GF-D8 (cell line): ENCODE results near the gene ROCK1.
A peak's percentile ranks its signal among the peaks of the same experiment; 100 is the strongest.

ENCODE experiments used
- DNase-seq: peaks from one replicate; lab custom pipeline; 2025; lab: John Stamatoyannopoulos, UW

The ROCK1 gene

DNA sequence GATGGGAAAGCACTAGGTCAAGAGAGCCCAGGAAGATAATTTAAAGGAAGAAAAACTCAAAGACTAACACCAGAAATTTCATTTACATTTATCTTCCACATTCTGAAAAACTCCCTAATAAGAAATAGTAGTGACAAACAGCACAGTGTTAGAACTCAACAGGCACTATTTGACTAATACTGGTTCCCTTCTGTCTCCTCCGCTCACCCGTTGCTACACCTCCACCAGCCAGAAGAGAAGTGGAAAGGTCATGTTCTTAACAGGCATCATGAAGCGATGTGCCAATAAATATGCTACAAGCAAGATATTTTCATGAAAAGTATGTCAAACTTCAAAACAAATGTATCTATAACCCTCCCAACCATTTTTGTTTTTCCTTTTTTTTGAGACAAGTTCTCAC, 5.7 kb downstream of the ROCK1 start:
- no peak for DNase-seq

DNA sequence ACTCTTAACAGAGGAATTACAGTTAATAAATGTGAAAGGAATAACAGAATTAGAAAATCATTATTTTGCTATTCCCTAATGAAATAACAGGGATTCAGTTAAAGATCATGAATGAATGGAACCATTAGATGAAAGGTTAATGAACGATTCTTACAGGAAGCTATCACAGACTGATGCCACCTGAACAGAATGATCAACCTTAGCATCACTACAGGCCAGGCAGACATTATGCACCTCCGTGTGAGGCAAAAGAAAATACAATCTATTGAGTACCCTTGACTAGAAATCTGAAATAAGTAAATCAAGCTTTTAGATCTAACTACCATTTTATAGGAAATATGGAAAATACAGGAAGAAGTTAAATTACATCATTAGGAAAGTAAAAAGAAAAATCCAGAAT, 10.4 kb downstream of the ROCK1 start:
- DNase-seq = no peak

DNA sequence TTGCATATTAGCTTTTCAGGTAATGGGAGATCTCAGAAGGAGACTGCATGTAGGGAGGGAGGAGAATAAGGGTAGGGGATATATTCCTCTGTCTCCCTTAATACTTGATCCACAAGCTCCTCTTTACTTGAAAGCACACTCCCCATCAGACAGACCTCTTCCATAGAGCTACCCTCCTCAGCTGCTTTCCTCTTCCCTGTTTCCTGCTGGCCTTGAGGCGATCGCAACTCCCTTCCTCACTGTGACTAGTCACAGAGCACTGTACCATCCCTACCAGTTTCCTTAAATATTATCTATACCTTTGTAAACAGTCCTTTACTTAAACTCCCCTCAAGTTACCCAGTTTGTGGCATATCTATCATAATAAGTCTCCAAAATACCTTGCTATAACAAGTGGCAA, 10.9 kb downstream of the ROCK1 start:
- no peak for DNase-seq

DNA sequence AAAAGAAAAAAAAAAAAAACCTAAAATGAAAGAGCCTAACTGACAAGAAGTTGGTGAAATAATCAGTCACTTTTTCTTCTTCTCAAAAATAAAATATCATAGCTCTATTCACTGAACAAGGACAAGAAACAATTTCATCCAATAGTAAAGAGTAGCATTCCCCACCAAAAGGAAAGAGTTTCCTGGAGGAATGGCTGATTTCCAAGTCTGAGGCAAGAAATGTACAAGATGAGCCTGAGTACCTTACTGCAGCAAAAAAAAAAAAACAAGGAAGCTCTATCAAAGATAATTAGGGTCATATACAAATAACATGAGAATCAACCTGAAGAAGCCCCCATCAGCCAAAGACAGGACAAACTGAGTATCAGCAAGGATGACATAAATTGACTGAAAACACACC, 11.5 kb downstream of the ROCK1 start:
- no peak for DNase-seq

DNA sequence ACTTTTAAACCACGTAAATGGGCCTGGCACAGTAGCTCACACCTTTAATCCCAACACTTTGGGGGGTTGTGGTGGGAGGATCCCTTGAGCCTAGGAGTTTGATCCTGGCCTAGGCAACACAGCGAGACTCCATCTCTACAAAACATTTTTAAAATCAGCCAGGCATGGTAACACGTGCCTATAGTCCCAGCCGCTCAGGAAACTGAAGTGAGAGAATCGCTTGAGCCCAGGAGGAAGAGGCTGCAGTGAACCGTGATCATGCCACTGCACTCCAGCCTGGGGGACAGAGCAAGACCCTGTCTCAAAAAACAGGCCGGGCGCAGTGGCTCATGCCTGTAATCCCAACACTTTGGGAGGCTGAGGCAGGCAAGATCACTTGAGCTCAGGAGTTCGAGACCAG, 12.2 kb downstream of the ROCK1 start:
- no peak for DNase-seq

DNA sequence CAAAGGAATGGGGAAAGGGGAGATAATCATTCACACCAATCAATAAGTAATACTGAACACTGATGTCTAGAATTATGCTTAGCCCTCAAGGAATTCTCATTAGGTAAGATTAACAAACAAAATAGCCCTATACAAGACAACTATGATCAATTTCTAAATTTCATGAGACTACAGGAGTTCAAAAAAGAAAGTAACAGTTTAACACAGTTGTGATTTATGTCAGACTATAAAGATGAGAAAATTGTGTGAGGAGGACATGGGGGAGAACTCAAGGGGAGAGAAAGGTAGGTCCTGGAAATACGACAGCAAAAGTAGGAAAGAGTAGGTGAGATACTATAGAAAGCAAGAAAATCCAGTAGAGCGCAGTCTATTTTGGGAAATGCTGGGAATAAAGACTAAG, 14.9 kb downstream of the ROCK1 start:
- no peak for DNase-seq

DNA sequence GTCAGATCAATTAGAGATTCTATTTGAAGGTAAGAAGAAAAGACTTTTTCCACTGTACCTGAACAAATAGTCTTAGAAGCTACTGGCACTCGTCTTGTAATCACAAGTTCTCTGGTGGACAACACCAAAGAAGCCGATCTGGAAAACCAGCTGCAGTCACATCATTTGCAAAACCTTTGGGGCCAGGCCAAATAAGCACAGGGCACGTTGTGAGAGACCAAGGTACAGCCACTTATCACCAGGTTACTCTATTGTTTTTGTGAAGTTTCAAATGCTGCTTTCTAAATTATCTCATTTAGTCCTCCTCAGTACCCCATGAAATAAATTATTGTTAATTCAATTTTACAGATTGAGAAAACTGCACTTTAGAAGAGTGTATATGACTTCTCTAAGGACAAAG, 18.5 kb downstream of the ROCK1 start:
- no peak for DNase-seq

DNA sequence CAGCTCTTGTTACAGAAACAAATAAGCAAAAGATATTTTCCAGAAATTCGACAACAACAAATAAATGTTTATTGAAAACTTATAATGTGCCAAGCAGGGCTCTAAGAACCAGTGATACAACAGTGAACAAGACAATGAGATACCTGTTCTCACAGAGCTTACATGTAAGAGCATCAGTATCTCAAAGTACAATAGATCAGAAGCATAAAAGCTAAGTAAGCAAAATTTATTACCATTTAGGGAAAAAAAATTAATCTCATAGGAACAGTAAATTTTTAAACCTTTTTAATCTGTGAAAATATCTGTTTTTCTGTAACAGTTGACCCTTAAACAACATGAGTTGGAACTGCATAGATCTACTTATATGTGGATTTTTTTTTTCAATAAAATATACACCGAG, 20.9 kb downstream of the ROCK1 start:
- DNase-seq = no peak

DNA sequence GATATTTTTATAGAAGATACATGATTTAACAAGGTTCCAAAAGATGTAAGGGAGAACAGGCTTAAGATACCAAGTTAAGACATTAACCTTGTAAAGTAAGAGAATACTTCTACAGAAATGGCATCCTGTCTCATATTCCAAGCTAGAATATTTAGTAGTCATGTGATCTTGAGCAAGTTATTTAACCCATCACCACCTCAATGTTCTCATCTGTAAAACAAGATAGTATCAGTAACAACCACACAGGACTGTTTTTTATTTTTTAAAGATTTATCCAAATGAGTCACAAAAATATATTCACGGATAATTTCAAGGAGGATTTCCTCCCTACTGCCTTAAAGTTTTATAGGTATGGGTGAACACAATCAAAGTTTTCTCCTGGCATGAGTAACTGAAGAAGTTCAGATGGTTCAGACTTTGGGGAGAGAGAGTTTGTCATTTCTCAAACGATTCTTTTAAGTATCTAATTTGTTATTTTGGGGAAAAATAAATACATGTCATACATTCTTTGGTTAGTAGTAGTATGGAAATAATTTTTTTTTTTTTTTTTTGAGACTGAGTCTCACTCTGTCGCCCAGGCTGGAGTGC, 25.9 kb downstream of the ROCK1 start:
- no peak for DNase-seq

DNA sequence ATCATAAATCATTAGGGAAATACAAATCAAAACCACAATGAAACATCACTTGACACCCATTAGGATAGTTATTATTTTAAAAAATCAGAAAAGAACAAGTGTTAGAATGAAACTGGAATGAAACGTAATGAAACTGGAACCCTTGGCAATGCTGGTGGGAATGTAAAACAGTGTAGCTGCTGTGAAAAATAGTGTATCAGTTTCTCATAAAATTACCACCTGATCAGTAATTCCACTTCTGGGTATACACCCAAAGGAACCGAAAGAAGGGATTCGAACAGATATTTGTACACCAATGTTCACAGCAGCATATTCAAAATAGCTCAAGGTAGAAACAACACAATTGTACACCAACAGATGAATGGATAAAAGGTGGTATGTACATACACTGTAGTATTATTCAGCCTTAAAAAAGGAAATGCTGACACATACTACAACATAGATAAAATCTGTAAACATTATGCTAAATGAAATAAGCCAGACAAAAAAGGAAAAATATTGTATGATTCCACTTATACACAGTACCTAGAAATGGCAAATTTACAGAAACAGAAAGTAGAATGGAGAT, 27.0 kb downstream of the ROCK1 start:
- no peak for DNase-seq

DNA sequence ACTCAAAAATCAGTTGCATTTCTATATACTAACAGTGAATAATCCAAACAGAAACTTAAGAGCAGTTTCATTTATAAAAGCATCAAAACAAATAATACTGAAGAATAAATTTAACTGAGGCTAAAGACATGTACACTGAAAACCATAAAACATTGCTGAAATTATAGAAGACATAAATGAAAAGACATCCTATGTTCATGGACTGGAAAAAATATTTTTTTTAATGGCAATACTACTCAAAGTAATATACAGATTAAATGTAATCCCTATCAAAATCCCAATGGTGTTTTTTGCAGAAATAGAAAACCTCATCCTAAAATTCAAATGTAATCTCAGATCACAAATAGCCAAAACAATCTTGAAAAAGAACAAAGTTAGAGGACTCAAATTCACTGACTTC, 28.6 kb downstream of the ROCK1 start:
- DNase-seq = no peak

DNA sequence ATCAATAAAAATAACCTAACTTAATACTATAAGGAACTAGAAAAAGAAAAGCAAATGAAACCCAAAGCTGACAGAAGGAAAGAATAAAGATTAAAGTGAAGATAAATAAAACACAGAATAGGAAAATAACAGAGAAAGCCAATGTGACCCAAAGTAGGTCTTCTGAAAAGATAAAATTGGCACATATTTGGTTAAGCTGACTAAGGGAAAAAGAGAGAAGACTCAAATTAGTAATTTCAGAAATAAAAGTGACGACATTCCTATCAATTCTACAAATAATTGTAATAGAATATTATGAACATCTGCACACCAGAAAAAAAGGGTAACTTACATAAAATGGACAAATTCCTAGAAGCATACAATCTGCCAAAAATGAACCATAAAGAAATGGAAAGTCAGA, 30.2 kb downstream of the ROCK1 start:
- no peak for DNase-seq

DNA sequence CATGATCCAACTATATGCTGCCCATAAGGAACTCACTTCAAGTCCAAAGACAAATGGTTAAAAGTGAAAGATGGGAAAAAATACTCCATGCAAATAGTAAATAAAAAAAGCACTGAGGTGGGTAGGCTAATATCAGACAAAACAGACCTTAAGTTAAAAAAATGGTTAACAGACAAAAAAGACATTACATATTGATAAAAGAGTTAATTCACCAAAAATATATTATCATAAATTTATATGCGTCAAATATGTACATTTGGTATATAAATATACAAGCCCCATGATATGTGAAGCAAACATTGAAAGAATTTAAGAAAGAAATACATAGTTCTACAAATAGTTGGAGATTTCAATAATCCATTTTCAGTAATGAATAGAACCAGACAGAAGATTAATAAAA, 31.0 kb downstream of the ROCK1 start:
- DNase-seq = no peak

DNA sequence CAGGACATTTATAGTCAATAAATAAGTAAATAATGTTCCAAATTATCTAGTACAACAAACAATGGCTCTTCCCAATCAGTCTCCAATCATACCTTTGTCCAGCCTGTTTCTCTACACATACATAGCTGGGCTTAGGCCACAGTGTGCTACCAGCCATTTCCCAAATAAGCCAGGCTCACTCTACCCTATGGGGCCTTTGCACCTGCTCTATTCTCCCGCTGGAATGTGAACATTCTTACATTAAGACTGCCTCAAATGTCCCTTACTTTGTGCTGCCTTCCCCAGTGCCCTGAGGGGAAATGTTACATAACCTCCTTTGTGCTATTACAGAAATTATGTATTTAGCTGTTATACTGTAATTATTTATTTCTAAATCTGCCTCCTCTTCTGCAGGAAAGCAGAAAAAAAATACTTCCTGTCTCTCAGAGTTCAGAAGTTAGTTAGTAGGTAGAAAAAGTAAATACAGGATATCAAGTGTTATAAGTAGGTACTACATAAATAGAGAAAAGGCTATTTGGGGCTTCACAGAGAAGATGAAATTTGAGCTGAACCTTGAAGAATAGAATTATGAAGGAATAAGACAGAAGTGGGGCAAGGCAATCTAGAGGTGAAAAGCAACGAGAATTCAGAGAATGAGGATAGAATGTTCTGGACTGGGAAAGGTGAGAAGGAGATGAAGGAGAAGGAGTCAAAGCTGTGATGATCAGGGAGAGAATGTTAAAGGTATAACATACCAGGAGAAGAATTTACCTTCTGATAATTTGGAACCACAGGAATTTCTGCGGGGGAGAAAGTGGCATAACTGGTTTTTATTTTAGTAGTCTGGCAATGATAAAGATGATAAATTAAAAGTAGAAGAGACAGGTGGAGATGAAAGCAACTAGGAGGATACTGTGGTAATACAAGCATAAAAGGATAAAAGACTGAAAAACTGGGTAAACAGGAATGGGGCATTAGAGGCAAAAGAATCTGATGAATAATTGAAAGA, 37.0 kb downstream of the ROCK1 start:
- peak; percentile 8 for DNase-seq

DNA sequence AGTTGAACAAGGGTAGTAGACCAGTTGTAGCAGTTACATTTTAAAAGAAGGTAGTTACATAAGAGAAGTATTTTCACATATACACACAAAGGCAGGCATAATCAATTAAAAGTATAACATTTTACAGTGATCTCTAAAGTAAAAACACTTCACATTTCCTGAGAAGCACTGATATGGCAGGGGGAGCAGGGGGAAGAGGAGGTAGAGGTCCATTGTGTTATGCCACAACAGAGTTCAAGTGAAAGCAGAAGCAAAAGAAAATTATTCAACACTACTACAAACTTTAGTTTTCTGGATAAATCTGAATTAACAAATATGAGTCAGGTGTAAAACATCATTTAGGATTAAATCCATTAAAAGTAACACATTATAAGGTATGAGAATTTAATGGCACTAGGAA, 38.4 kb downstream of the ROCK1 start:
- no peak for DNase-seq

DNA sequence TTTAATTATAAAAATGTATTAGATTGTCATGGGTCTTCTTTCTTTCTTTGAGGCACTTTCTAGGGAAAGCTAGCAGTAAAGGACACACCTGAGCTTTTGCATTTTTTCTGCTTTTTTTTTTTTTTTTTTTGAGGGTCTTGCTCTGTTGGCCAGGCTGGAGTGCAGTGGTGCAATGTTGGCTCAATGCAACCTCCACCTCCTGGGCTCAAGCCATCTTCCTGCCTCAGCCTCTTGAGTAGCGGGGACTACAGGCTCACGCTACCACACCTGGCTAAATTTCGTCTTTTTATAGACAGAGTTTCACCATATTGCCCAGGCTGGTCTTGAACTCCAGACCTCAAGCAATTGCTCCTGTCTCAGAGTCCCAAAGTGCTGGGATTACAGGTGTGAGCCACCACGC, 40.5 kb downstream of the ROCK1 start:
- DNase-seq = no peak

DNA sequence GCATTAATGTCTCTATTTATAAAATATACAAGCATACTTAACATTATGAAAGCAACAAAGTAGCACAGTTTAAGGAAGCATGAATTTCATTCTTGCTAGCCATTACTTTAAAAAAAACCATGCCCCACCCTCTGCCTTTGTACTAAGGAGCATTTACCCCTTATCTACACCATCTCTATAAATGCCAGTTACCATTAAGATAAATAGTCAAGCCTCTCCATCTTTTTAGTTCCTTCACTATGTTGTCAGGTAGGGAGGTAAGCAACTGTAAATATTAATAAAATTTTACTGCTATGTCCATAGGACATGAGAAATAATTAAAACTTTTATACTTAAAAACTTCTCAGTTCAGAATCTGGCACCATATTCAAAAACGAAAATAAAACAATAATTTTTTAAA, 42.1 kb downstream of the ROCK1 start:
- no peak for DNase-seq

DNA sequence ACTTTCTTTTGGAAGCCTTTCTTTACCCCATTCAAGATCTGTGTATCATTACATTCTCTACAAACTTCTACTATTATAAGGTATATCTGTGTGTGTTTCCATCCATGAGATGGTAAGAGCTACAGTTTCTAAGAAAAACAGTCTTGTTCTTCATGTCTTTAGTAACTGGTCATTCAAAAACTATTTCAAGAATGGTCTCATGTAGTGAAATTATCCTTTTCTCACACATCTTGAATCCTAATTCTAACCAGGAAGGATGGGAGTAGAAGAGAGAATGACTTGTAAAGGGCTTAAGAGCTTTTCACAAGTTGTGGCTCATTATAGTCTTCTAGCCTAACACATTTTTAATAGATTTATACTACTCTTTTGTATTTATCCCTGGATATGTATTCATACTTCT, 47.3 kb downstream of the ROCK1 start:
- DNase-seq = no peak

DNA sequence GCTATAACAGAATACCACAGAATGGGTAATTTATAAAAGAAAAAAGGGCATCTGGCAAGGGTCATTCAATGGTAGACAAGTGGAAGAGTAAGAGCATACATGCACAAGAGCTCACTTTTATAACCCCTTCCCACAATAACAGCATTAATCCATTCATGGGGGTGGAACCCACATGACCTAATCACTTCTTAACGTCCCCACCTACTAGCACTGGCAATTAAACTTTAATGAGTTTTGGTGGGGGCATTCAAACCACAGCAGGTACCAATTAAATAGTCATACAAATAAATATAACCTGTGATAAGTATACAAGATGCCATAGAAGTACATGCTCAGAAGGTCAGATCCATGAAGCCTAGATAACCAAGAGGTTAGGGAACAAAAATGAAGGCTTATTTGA, 48.6 kb downstream of the ROCK1 start:
- DNase-seq = no peak

DNA sequence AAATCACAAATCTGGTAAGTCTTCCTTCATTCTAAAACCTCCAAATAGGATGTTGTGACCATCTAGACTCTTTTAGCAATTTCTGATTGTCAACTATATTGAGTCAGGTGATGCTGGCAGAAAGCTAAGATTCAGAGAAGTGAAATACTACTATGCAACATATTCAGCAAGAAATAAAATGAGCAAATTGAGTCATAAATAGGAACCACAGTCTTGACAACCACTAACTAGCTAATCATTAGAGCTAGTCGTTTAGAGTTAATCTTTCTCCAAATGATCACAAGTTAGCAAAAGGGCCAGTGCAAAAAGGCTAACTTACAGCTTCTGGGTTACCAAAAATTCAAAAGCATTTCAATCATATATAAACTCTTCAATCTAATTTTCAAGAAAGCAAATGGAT, 54.5 kb downstream of the ROCK1 start:
- DNase-seq = no peak

DNA sequence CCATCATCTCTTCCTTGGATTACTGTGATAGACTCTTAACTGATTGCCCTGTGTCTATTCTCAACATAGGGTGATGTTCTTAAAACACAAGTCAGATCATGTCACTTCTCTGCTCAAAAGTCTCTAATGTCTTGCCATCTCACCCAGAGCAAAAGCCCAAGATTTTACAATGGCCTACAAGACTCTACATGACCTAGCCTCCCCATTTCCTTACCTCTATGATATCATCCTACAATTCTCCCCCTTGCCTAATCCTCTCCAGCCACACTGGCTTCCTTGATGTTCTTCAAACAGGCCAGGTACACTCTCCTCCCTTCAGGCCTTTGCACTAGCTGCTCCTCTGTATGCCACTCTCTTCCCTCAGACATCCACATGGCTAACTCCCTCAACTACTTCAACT, 55.1 kb downstream of the ROCK1 start:
- no peak for DNase-seq

DNA sequence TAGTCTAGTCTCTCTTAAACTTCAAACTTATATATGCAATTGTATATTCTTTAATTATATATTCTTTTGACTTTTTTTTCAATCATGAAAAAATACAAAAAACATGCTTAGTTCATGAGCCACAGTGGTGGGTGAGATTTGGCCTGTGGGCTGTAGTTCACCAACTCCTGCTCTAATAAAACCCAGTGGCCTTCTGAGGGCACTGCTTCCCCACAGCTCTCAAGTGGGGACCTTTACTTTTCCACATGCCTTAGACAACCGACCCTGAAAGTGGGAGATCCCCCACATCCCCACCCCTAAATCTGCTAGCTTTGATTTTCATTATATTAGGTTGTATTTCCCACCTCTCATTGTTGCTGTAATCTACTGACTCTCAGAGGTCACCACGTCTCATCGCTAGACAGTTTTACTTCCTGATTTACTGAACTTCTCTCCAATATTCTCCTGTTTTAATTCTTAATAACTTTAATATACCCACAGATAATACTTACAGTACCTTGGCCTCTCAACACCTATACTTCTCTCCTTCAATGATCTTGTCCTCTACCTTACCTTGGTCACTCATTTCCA, 57.3 kb downstream of the ROCK1 start:
- DNase-seq = no peak

DNA sequence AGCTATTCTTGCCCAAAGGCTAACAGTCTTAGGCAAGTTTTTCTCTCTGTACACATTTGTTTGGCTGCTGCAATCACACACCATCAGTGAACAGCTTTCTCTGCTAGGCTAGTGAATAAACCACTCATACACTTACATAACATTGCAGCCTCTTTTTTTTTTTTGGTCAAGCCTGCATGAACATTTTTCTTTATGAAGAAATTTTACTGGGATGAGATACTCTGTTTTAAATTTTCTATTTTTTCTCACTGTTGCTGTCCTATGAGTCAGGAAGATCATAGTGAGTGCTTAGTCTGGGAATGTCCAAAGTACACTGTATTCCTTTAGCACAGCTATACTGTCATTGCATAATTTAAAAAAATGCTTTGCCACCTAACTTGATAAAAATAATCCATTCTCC, 58.5 kb downstream of the ROCK1 start:
- no peak for DNase-seq
